GM18519 (cell line): ENCODE results near the gene DKK1.

Experiments used
- ATAC-seq: cut with Tn5 transposase; IDR thresholded peaks from one replicate; pipeline ENCODE4 v1.9.1; 2021; ENCODE audit warnings: mild to moderate bottlenecking, moderate library complexity; ENCODE audit not compliant: unreplicated experiment, low FRiP score

The DKK1 gene, protein sequence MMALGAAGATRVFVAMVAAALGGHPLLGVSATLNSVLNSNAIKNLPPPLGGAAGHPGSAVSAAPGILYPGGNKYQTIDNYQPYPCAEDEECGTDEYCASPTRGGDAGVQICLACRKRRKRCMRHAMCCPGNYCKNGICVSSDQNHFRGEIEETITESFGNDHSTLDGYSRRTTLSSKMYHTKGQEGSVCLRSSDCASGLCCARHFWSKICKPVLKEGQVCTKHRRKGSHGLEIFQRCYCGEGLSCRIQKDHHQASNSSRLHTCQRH

GRCh38 chr10:52313933-52314821 lies at the start of gene DKK1:
Gene DKK1, plus strand, starts transcription at chr10:52314281. Its CDS starts 154 bp downstream, at chr10:52314435.
- ATAC-seq, result peak; percentile 71

- no peak for ATAC-seq
Measured at GRCh38 chr10:52265131-52265926, 48.8 kb upstream of the DKK1 start.

GRCh38 chr10:52266858-52267257 lies 47.2 kb upstream of the DKK1 start:
- ATAC-seq, result no peak

DNA sequence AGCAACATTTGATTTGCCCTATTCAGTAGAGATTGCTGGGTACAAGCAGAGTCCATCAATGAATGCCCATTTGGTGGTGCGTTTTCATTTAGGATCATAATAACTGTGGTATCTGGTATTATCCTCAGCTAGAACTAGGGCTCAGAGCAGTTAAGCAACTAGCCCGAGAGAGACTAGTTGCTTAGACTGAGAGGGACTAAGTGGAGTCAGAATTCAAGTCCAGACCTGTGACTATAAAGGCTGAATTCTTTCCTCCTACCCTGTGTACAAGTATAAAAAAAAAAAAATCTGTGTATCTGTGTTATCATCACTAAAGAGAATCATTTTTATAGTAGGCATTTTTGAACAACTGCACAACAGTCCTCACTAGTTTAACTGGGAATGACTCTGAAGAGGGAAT lies 45.3 kb upstream of the DKK1 start:
- no peak for ATAC-seq

GRCh38 chr10:52269233-52269632 lies 44.8 kb upstream of the DKK1 start:
- no peak for ATAC-seq

DNA sequence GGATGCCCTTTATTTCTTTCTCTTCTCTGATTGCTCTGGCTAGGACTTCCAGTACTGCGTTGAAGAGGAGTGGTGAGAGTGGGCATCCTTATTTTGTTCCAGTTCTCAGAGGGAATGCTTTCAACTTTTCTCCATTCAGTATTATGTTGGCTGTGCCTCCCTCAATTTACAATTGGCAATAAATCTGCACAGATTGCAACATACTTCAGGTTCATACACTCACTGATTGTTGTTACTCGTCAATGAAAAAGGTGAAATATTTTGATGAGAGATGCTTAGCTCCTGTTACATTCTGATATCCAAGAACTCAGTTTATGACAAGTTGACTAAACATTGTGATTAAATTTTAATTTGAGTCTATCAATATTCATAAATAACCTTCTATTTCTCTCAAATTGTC lies 37.9 kb upstream of the DKK1 start:
- no peak for ATAC-seq

- no peak for ATAC-seq
Measured at GRCh38 chr10:52276986-52277385, 37.1 kb upstream of the DKK1 start.

- no peak for ATAC-seq
Measured at GRCh38 chr10:52279546-52279945, 34.5 kb upstream of the DKK1 start.

- no peak for ATAC-seq
Measured at GRCh38 chr10:52280051-52280450, 34.0 kb upstream of the DKK1 start.

- no peak for ATAC-seq
Measured at GRCh38 chr10:52283174-52283573, 30.9 kb upstream of the DKK1 start.

GRCh38 chr10:52284416-52285013 lies 29.6 kb upstream of the DKK1 start:
- peak; percentile 63 for ATAC-seq

GRCh38 chr10:52287866-52288265 lies 26.2 kb upstream of the DKK1 start:
- ATAC-seq, result no peak

GRCh38 chr10:52297747-52298146 lies 16.3 kb upstream of the DKK1 start:
- ATAC-seq, result no peak

- no peak for ATAC-seq
Measured at GRCh38 chr10:52300599-52301277, 13.3 kb upstream of the DKK1 start.

- peak; percentile 74 for ATAC-seq
Measured at GRCh38 chr10:52308251-52309031, 5.6 kb upstream of the DKK1 start.

DNA sequence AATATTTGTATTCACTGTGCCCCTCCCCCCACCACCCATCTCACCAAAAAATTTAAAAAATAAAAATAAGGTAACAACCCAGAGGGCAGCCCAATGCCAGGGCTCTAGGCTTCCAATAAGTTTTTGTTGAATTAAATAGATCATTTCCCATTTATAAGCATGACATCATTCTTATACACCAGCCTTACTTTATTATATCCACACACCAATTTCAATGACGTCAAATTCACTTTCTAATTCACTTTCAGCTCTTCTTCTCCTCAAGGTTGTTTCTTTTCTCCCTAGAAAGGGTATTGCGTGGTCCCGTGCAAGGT lies 1.2 kb upstream of the DKK1 start:
- ATAC-seq, result no peak

- ATAC-seq, result no peak
Measured at GRCh38 chr10:52313256-52313932, 687 bp upstream of the DKK1 start.

DNA sequence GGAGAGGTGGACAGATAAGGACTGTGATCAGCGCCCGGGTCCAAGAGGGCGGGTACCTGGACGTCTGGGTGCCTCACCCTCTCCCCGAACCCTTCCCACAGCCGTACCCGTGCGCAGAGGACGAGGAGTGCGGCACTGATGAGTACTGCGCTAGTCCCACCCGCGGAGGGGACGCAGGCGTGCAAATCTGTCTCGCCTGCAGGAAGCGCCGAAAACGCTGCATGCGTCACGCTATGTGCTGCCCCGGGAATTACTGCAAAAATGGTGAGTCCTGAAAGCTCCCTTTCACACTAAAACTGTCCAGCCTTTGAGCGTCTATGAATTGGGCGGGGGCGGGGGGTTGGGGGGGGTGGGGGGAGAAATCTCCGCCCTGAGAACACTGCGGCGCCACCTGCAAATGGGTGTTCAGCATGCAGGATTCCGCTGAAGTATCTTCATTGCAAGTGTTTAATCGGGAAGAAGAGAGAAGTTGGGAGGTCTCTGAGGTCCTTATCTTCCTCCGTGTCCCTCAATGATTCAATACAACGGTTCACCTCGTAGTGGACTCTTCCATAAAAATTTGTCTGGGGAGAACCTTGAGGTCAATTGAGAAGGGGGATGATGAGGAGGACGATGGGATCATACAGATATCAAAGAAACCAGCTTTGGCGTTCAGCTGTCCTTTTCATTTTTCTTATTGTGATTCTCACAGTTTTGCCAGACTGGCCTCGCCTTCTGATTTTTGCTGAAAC lies 906 bp downstream of the DKK1 start:
- ATAC-seq, result no peak
